Neural progenitor cell (in vitro differentiated cells): Measurements from ENCODE around the gene ACAA1. TPM values are rescaled to one million over a fixed set of nuclear protein-coding genes. Genes with fewer than 3 reads are reported as not detected.

ENCODE experiments used
- DNase-seq: peaks from one replicate; pipeline ENCODE4 v3.0.0-alpha.2; 2016; ENCODE audit warnings: low spot score
- H2AFZ ChIP-seq: fragments of 200-600 bp; sonication (generic); replicated peaks from 2 replicates; pipeline ENCODE4 v1.6.1; 2016; ENCODE audit warnings: antibody characterized with exemption
- H3F3A ChIP-seq: fragments of 200-600 bp; sonication (generic); 2 replicates; pipeline ENCODE4 v1.6.1; 2016; ENCODE audit warnings: antibody characterized with exemption, low read depth
- H3K27ac ChIP-seq: fragments of 200-600 bp; sonication (generic); 2 replicates; pipeline ENCODE4 v1.5.1; 2016; ENCODE audit warnings: mild to moderate bottlenecking
- H3K27me3 ChIP-seq: fragments of 200-600 bp; sonication (generic); 2 replicates; pipeline ENCODE4 v1.6.1; 2016; ENCODE audit warnings: mild to moderate bottlenecking, moderate library complexity
- H3K36me3 ChIP-seq: fragments of 200-600 bp; sonication (generic); 2 replicates; pipeline ENCODE4 v1.5.1; 2016
- H3K4me1 ChIP-seq: fragments of 200-600 bp; sonication (generic); 2 replicates; pipeline ENCODE4 v1.6.1; 2016; ENCODE audit warnings: mixed run types
- H3K4me2 ChIP-seq: fragments of 200-600 bp; sonication (generic); 2 replicates; pipeline ENCODE4 v1.6.1; 2016
- H3K4me3 ChIP-seq: fragments of 200-600 bp; sonication (generic); 2 replicates; pipeline ENCODE4 v1.5.1; 2016
- H3K79me2 ChIP-seq: fragments of 200-600 bp; sonication (generic); 2 replicates; pipeline ENCODE4 v1.6.1; 2016; ENCODE audit warnings: low read depth
- H3K9ac ChIP-seq: fragments of 200-600 bp; sonication (generic); 2 replicates; pipeline ENCODE4 v1.6.1; 2016
- H3K9me3 ChIP-seq: fragments of 200-600 bp; sonication (generic); 2 replicates; pipeline ENCODE4 v1.5.1; 2016; ENCODE audit warnings: low read depth
- H4K20me1 ChIP-seq: fragments of 200-600 bp; sonication (generic); 2 replicates; pipeline ENCODE4 v1.6.1; 2016; ENCODE audit warnings: low read depth
- H3K27ac Mint-ChIP-seq: 3 replicates; pipeline ENCODE4 v1.8.0; 2021; ENCODE audit warnings: mixed read lengths
- H3K27me3 Mint-ChIP-seq: 2 replicates; pipeline ENCODE4 v1.8.0; 2022; ENCODE audit warnings: low read depth, mild to moderate bottlenecking, inconsistent platforms, moderate library complexity, mixed read lengths; ENCODE audit not compliant: insufficient read depth
- H3K36me3 Mint-ChIP-seq: 3 replicates; pipeline ENCODE4 v1.8.0; 2021; ENCODE audit warnings: mixed read lengths
- H3K4me1 Mint-ChIP-seq: 3 replicates; pipeline ENCODE4 v1.8.0; 2021; ENCODE audit warnings: mixed read lengths
- H3K4me3 Mint-ChIP-seq: 3 replicates; pipeline ENCODE4 v1.8.0; 2021; ENCODE audit warnings: mild to moderate bottlenecking, moderate library complexity, mixed read lengths
- H3K9me3 Mint-ChIP-seq: 3 replicates; pipeline ENCODE4 v1.8.0; 2020; ENCODE audit warnings: mixed read lengths
- EZH2 ChIP-seq: fragments of 200-600 bp; sonication (generic); IDR thresholded peaks from 2 replicates; pipeline ENCODE4 v1.6.1; 2017; ENCODE audit warnings: antibody characterized with exemption, mild to moderate bottlenecking, moderate library complexity
- EZH2phosphoT487 ChIP-seq: fragments of 200-600 bp; sonication (generic); IDR thresholded peaks from 2 replicates; pipeline ENCODE4 v1.6.1; 2017; ENCODE audit warnings: antibody characterized with exemption
- total RNA-seq: library from RNA; depleted of rRNA; stranded (reverse); fragments of >200 nt; gene quantifications from 2 replicates; pipeline ENCODE4 v1.2.3, GENCODE V29; 2015; ENCODE audit warnings: low replicate concordance
- TF ChIP-seq, protein P1 (sequence below): fragments of 200-600 bp; sonication (generic); IDR thresholded peaks from 2 replicates; pipeline ENCODE4 v1.5.1; 2017; ENCODE audit warnings: antibody characterized with exemption, mild to moderate bottlenecking

ACAA1 gene
- total RNA-seq, 1 donor from 2014 or later = 3.3 TPM

DNA sequence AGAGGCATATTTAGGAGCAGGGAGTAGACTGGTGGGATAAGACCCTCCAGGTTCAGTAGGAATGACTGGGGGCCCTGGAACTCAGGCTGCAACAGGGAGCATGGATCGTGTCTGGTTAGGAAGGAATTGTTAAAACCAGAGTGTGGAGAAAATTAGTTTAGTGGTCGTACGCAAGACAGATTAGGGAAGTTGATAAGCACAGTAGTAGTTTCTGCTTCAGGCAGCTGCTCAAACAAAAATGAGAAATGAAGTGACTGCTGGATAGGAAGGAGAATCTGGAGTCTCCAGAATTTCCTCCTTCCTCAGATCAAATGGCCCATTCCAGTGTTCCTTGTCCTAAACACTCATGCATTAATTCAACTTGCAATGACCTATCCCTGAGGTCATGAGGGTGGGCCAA, 12.8 kb upstream of the ACAA1 start:
- H3K36me3 Mint-ChIP-seq = no peaks in the 10 kb centered on the region

DNA sequence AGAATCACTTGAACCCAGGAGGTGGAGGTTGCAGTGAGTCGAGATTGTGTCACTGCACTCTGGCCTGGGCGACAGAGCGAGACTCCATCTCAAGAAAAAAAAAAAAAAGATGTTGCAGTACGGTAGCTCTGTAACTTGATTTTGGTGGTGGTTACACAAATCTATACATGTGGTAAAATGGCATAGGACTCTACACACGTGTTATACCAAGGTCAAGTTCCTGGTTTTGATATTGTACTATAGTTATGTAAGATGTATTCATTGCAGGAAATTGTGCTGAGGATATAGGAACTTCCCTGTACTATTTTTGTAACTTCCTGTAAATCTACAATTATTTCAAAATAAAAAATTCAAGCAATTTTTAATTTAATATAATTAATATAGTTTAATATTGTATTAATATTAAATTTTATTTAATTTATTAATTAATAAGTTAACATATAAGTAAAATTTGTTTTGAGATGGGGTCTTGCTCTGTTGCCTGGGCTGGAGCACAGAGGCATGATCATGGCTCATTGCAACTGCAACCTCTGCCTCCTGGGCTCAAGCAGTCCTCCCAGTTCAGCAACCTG, 11.5 kb upstream of the ACAA1 start:
- Histone ChIP-seq H3K4me2 (no peak overlapping the region), H3K79me2 (no peaks in the 10 kb centered on the region), H3K27me3 (no peaks in the 10 kb centered on the region), H3K27ac (no peak overlapping the region), H3K4me1 (no peaks in the 10 kb centered on the region), H3K9ac (no peak overlapping the region), H4K20me1 (no peaks in the 10 kb centered on the region), H3K9me3 (peaks cover 8% of the 10 kb centered on the region), H3K36me3 (no peaks in the 10 kb centered on the region), H3K4me3 (no peak overlapping the region), H2AFZ (no peak overlapping the region), H3F3A (no peaks in the 10 kb centered on the region)
- H3K4me3 Mint-ChIP-seq = no peak overlapping the region
- H3K36me3 Mint-ChIP-seq = no peaks in the 10 kb centered on the region
- no peak for DNase-seq
- peaks cover 7% of the 10 kb centered on the region for H3K9me3 Mint-ChIP-seq
- TF ChIP-seq, protein P1, sequence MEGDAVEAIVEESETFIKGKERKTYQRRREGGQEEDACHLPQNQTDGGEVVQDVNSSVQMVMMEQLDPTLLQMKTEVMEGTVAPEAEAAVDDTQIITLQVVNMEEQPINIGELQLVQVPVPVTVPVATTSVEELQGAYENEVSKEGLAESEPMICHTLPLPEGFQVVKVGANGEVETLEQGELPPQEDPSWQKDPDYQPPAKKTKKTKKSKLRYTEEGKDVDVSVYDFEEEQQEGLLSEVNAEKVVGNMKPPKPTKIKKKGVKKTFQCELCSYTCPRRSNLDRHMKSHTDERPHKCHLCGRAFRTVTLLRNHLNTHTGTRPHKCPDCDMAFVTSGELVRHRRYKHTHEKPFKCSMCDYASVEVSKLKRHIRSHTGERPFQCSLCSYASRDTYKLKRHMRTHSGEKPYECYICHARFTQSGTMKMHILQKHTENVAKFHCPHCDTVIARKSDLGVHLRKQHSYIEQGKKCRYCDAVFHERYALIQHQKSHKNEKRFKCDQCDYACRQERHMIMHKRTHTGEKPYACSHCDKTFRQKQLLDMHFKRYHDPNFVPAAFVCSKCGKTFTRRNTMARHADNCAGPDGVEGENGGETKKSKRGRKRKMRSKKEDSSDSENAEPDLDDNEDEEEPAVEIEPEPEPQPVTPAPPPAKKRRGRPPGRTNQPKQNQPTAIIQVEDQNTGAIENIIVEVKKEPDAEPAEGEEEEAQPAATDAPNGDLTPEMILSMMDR = no peak
- TF ChIP-seq EZH2 = no peak
- TF ChIP-seq EZH2phosphoT487 = no peak
- H3K4me1 Mint-ChIP-seq = no peaks in the 10 kb centered on the region
- H3K27ac Mint-ChIP-seq = no peak overlapping the region
- H3K27me3 Mint-ChIP-seq = peaks cover 3% of the 10 kb centered on the region

More for the DNA sequence above, 12.8 kb upstream of the ACAA1 start:
- TF ChIP-seq EZH2 = no peak
- TF ChIP-seq, protein P1 = no peak
- no peak for TF ChIP-seq EZH2phosphoT487
- Histone ChIP-seq H3K4me3 (no peak overlapping the region), H3K36me3 (no peaks in the 10 kb centered on the region), H3F3A (no peaks in the 10 kb centered on the region), H4K20me1 (no peaks in the 10 kb centered on the region), H3K9ac (no peak overlapping the region), H2AFZ (no peak overlapping the region), H3K9me3 (peaks cover 8% of the 10 kb centered on the region), H3K4me2 (no peak overlapping the region), H3K27ac (no peak overlapping the region), H3K4me1 (no peaks in the 10 kb centered on the region), H3K79me2 (no peaks in the 10 kb centered on the region), H3K27me3 (no peaks in the 10 kb centered on the region)
- Mint-ChIP-seq H3K4me3 (no peak overlapping the region), H3K27me3 (peaks cover 3% of the 10 kb centered on the region), H3K9me3 (peaks cover 7% of the 10 kb centered on the region), H3K4me1 (no peaks in the 10 kb centered on the region), H3K27ac (no peak overlapping the region)
- no peak for DNase-seq

DNA sequence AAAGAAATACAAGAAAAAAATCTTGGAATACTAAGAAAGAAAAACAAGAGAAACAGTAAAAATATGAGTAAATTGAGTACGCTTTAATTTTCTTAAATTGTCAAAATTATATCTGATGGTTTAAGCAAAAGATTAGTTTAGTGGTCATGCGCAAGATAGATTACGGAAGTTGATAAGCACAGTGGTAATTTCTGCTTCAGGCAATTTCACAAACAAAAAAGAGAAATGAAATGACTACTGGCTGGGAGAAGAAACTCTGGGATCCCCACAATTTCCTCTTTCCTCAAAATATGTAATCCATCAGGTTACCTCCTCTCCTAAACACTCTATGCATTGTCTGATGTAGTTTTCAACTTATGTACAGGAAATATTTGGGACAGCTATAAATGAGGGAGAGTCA, 10.5 kb upstream of the ACAA1 start:
- Histone ChIP-seq H3K9me3 (peaks cover 8% of the 10 kb centered on the region), H3K9ac (no peak overlapping the region), H3K79me2 (no peaks in the 10 kb centered on the region), H2AFZ (no peak overlapping the region), H3F3A (no peaks in the 10 kb centered on the region), H3K36me3 (no peaks in the 10 kb centered on the region), H3K4me1 (no peaks in the 10 kb centered on the region), H3K4me3 (no peak overlapping the region), H3K4me2 (no peak overlapping the region), H4K20me1 (no peaks in the 10 kb centered on the region), H3K27me3 (no peaks in the 10 kb centered on the region), H3K27ac (no peak overlapping the region)
- Mint-ChIP-seq H3K9me3 (peaks cover 7% of the 10 kb centered on the region), H3K27me3 (peaks cover 3% of the 10 kb centered on the region), H3K27ac (no peak overlapping the region), H3K36me3 (no peaks in the 10 kb centered on the region), H3K4me3 (no peak overlapping the region), H3K4me1 (no peaks in the 10 kb centered on the region)
- TF ChIP-seq, protein P1 = no peak
- no peak for TF ChIP-seq EZH2phosphoT487
- no peak for TF ChIP-seq EZH2
- no peak for DNase-seq
